ENCODE measurements around the gene GNAI2. TPM values are rescaled to one million over a fixed set of nuclear protein-coding genes. Genes with fewer than 3 reads are reported as not detected.
A peak's percentile ranks its signal among the peaks of the same experiment; 100 is the strongest.

The GNAI2 gene
- total RNA-seq, 4 donors from 2014 or later: 157 to 305 (median 241) TPM

GRCh38 chr3:50245251-50245745, 9.3 kb downstream of the GNAI2 start:
- TF ChIP-seq CTCF (IDR thresholded peaks at IDR 0.05): no peak
- DNase-seq (ENCODE audit: low spot score) (no peak), ATAC-seq (ENCODE audit: low FRiP score) (no peak)

GRCh38 chr3:50245831-50246516, 10.0 kb downstream of the GNAI2 start:
- TF ChIP-seq CTCF (IDR thresholded peaks at IDR 0.05): peak in 2 of 3 donors; percentile 87
- ATAC-seq (ENCODE audit: low FRiP score): peak; percentile 80

GRCh38 chr3:50246517-50246954, 10.5 kb downstream of the GNAI2 start:
- ATAC-seq (ENCODE audit: low FRiP score) (peak; percentile 55), DNase-seq (ENCODE audit: low spot score) (no peak)
- TF ChIP-seq CTCF (IDR thresholded peaks at IDR 0.05): no peak

More at GRCh38 chr3:50245831-50246516, 10.0 kb downstream of the GNAI2 start:
- peak; percentile 99 for DNase-seq (ENCODE audit: low spot score)

GRCh38 chr3:50248387-50248786, 12.4 kb downstream of the GNAI2 start:
- ATAC-seq (ENCODE audit: low FRiP score): peak; percentile 16
- no peak for TF ChIP-seq CTCF (IDR thresholded peaks at IDR 0.05)

GRCh38 chr3:50249457-50249856, 13.5 kb downstream of the GNAI2 start:
- no peak for TF ChIP-seq CTCF (IDR thresholded peaks at IDR 0.05)
- ATAC-seq (ENCODE audit: low FRiP score) (no peak), DNase-seq (ENCODE audit: low spot score) (no peak)

More at GRCh38 chr3:50248387-50248786, 12.4 kb downstream of the GNAI2 start:
- no peak for DNase-seq (ENCODE audit: low spot score)

- TF ChIP-seq CTCF (IDR thresholded peaks at IDR 0.05): no peak
- no peak for DNase-seq (ENCODE audit: low spot score)
- ATAC-seq (ENCODE audit: low FRiP score): no peak
Measured at GRCh38 chr3:50250514-50250913, 14.5 kb downstream of the GNAI2 start.

GRCh38 chr3:50251220-50251619, 15.2 kb downstream of the GNAI2 start:
- ATAC-seq (ENCODE audit: low FRiP score) (peak; percentile 82), DNase-seq (ENCODE audit: low spot score) (no peak)
- no peak for TF ChIP-seq CTCF (IDR thresholded peaks at IDR 0.05)
